COR-L47 (cell line): ENCODE measurements around the gene ITGAX.
"Not testable (repeated sequence)": the region's sequence is repeated elsewhere in the genome, so short reads cannot be mapped to it uniquely, and the experiment has no call there.

Source experiments
- DNase-seq: peaks from one replicate; lab custom pipeline; 2025; lab: John Stamatoyannopoulos, UW

Gene ITGAX

GRCh38 chr16:31410082-31410481 is 55.1 kb downstream of the ITGAX start:
- no peak for DNase-seq

GRCh38 chr16:31411024-31411844 is 56.3 kb downstream of the ITGAX start:
- no peak for DNase-seq

- no peak for DNase-seq
Observed at GRCh38 chr16:31412750-31413149, 57.8 kb downstream of the ITGAX start.

- DNase-seq: no peak
Observed at GRCh38 chr16:31413381-31413780, 58.4 kb downstream of the ITGAX start.

GRCh38 chr16:31413943-31414342 is 59.0 kb downstream of the ITGAX start:
- DNase-seq: no peak

GRCh38 chr16:31414706-31415105 is 59.7 kb downstream of the ITGAX start:
- DNase-seq: no peak

GRCh38 chr16:31416371-31416770 is 61.4 kb downstream of the ITGAX start:
- no peak for DNase-seq

- not testable (repeated sequence) for DNase-seq
Observed at GRCh38 chr16:31417036-31417435, 62.1 kb downstream of the ITGAX start.

GRCh38 chr16:31417916-31418315 is 62.9 kb downstream of the ITGAX start:
- no peak for DNase-seq

GRCh38 chr16:31420037-31420436 is 65.1 kb downstream of the ITGAX start:
- DNase-seq: no peak

GRCh38 chr16:31421587-31421986 is 66.6 kb downstream of the ITGAX start:
- DNase-seq: no peak

- DNase-seq: no peak
Observed at GRCh38 chr16:31423241-31423640, 68.3 kb downstream of the ITGAX start.

- no peak for DNase-seq
Observed at GRCh38 chr16:31423801-31424200, 68.8 kb downstream of the ITGAX start.

GRCh38 chr16:31427441-31428278 is 72.7 kb downstream of the ITGAX start:
- no peak for DNase-seq

- DNase-seq: no peak
Observed at GRCh38 chr16:31428279-31428597, 73.3 kb downstream of the ITGAX start, which contains the start of gene COX6A2. COX6A2 (minus strand) TSS chr16:31428360; CDS start chr16:31428325, 35 bp downstream.

- no peak for DNase-seq
Observed at GRCh38 chr16:31428638-31429247, 73.8 kb downstream of the ITGAX start.

- no peak for DNase-seq
Observed at GRCh38 chr16:31429314-31429713, 74.3 kb downstream of the ITGAX start.

- DNase-seq: no peak
Observed at GRCh38 chr16:31429796-31430195, 74.8 kb downstream of the ITGAX start.

GRCh38 chr16:31430380-31431052 is 75.5 kb downstream of the ITGAX start:
- no peak for DNase-seq
